Measurements from ENCODE around the gene BLM. TPM values are rescaled to one million over a fixed set of nuclear protein-coding genes. Genes with fewer than 3 reads are reported as not detected.

BLM gene
- total RNA-seq, 1 experiment from 2014 or later, result 24.6 TPM

- Histone ChIP-seq H3K4me1 (ENCODE audit: control insufficient read depth in 1 of 2, insufficient read depth in 2 of 2, low read length in 2 of 2) (peaks cover 7 to 11% of the 10 kb centered on the region in 2 experiments; a peak in 2 of 4 replicates), H3K4me2 (ENCODE audit: low read length) (no peak overlapping the region), H3K9me3 (ENCODE audit: control insufficient read depth in 1 of 2, insufficient read depth in 1 of 2, low read depth in 1 of 2, low read length in 2 of 2) (no peaks in the 10 kb centered on the region), H3K9ac (ENCODE audit: low read length) (no peak overlapping the region), H3K4me3 (replicated peaks in 1 of 2; ENCODE audit: low read depth in 1 of 2, low read length in 2 of 2) (no peak overlapping the region), H4K20me1 (ENCODE audit: insufficient read depth) (no peaks in the 10 kb centered on the region), H3K36me3 (ENCODE audit: control insufficient read depth in 1 of 2, insufficient read depth in 2 of 2, low read length in 2 of 2) (no peaks in the 10 kb centered on the region), H3K79me2 (ENCODE audit: insufficient read depth, low read length) (no peaks in the 10 kb centered on the region; the same call in 1 of the 2 replicates), H3K9me2 (ENCODE audit: insufficient read depth) (no peaks in the 10 kb centered on the region), H3K27me3 (ENCODE audit: insufficient read depth, low read length) (no peaks in the 10 kb centered on the region), H3K27ac (ENCODE audit: low read depth, low read length) (no peak overlapping the region), H2AFZ (ENCODE audit: low read depth, low read length, poor library complexity, severe bottlenecking) (no peak overlapping the region)
- DNase-seq (ENCODE audit: low read depth, low spot score), result no peak
- TF ChIP-seq ATF3 (IDR thresholded peaks at IDR 0.05), result no peak
- no peak for TF ChIP-seq POLR2A (IDR thresholded peaks at IDR 0.05; ENCODE audit: borderline replicate concordance, extremely low read depth, insufficient read depth, insufficient read length)
- TF ChIP-seq SRF (IDR thresholded peaks at IDR 0.05; ENCODE audit: low read depth), result no peak
- no peak for TF ChIP-seq JUND (IDR thresholded peaks at IDR 0.05)
- no peak for TF ChIP-seq EZH2phosphoT487 (IDR thresholded peaks at IDR 0.05; ENCODE audit: borderline replicate concordance)
- TF ChIP-seq YY1 (IDR thresholded peaks at IDR 0.05; ENCODE audit: extremely low read depth, insufficient replicate concordance, low read depth, low read length), result no peak
- no peak for TF ChIP-seq SIN3A (IDR thresholded peaks at IDR 0.05; ENCODE audit: low read depth)
- no peak for TF ChIP-seq TCF7L2 (IDR thresholded peaks at IDR 0.05; ENCODE audit: borderline replicate concordance, extremely low read depth, insufficient read depth, insufficient read length)
- TF ChIP-seq CBX3 (IDR thresholded peaks at IDR 0.05; ENCODE audit: low read depth), result no peak
- TF ChIP-seq ZFX (IDR thresholded peaks at IDR 0.05), result no peak
- no peak for TF ChIP-seq MAX (IDR thresholded peaks at IDR 0.05)
- no peak for TF ChIP-seq ELF1 (IDR thresholded peaks at IDR 0.05; ENCODE audit: borderline replicate concordance, low read depth)
- TF ChIP-seq CTCF (IDR thresholded peaks at IDR 0.05 in 2 of 3, conservative IDR thresholded peaks at IDR 0.05 in 1 of 3; ENCODE audit: borderline replicate concordance in 1 of 3, insufficient read depth in 1 of 3, low read depth in 2 of 3, low read length in 2 of 3), result no peak
- TF ChIP-seq REST (IDR thresholded peaks at IDR 0.05; ENCODE audit: low read depth), result no peak
- TF ChIP-seq POLR2AphosphoS5 (IDR thresholded peaks at IDR 0.05; ENCODE audit: low read depth, low read length), result no peak
- TF ChIP-seq SP1 (IDR thresholded peaks at IDR 0.05; ENCODE audit: low read depth), result no peak
- TF ChIP-seq ZBTB33 (IDR thresholded peaks at IDR 0.05; ENCODE audit: extremely low read depth, insufficient replicate concordance, low read length), result no peak
- TF ChIP-seq EZH2 (IDR thresholded peaks at IDR 0.05), result no peak
- TF ChIP-seq ZNF274 (IDR thresholded peaks at IDR 0.05; ENCODE audit: low read depth, low read length), result no peak
- RAD21 ChIA-PET (ENCODE audit: low non-redundant PET in 1 of 2, low total read pairs in 2 of 2, uncharacterized antibody in 2 of 2, unreplicated experiment in 2 of 2), result no interaction called here
- POLR2A ChIA-PET, result no interaction called here
- no TSS peak for BruUV-seq (replicated peaks)
- ATAC-seq, result no peak
- CTCF ChIA-PET, result no interaction called here
- intact Hi-C loops (cut with micrococcal nuclease), result no loop called here
Measured at GRCh38 chr15:90711842-90712241, 5.3 kb upstream of the BLM start.

All from HCT116 (cell line).